Loucy (cell line): ENCODE data around the gene RTP3.

Experiments used
- H2AFZ ChIP-seq: fragments of 200-600 bp; sonication (generic); 2 replicates; pipeline ENCODE4 v1.6.0; 2016; ENCODE audit warnings: antibody characterized with exemption, mild to moderate bottlenecking, low read length, moderate library complexity
- H3F3A ChIP-seq: fragments of 200-600 bp; 2 replicates; pipeline ENCODE4 v1.6.0; 2016; ENCODE audit warnings: antibody characterized with exemption, low read depth, mild to moderate bottlenecking
- H3K27me3 ChIP-seq: fragments of 200-600 bp; sonication (generic); 2 replicates; pipeline ENCODE4 v1.6.1; 2014; ENCODE audit warnings: low read length, mild to moderate bottlenecking; ENCODE audit not compliant: insufficient read depth, poor library complexity, severe bottlenecking
- H3K36me3 ChIP-seq: fragments of 200-600 bp; sonication (generic); 2 replicates; pipeline ENCODE4 v1.6.1; 2016; ENCODE audit warnings: low read length; ENCODE audit not compliant: insufficient read depth
- H3K4me1 ChIP-seq: fragments of 200-600 bp; sonication (generic); 2 replicates; pipeline ENCODE4 v1.5.1; 2014; ENCODE audit warnings: low read length, mild to moderate bottlenecking; ENCODE audit not compliant: insufficient read depth, poor library complexity, severe bottlenecking
- H3K4me2 ChIP-seq: fragments of 200-600 bp; sonication (generic); 2 replicates; pipeline ENCODE4 v1.6.0; 2014; ENCODE audit warnings: antibody characterized with exemption, low read length, low read depth, mild to moderate bottlenecking; ENCODE audit not compliant: poor library complexity, severe bottlenecking
- H3K4me3 ChIP-seq: fragments of 200-600 bp; sonication (generic); 2 replicates; pipeline ENCODE4 v1.5.1; 2014; ENCODE audit warnings: low read length, mild to moderate bottlenecking, mixed read lengths; ENCODE audit not compliant: poor library complexity, severe bottlenecking
- H3K79me2 ChIP-seq: fragments of 200-600 bp; sonication (generic); 2 replicates; pipeline ENCODE4 v1.6.1; 2014; ENCODE audit warnings: low read length; ENCODE audit not compliant: insufficient read depth
- H3K9ac ChIP-seq: fragments of 200-600 bp; sonication (generic); 2 replicates; pipeline ENCODE4 v1.6.0; 2014; ENCODE audit warnings: mild to moderate bottlenecking, low read depth, low read length, moderate library complexity; ENCODE audit not compliant: poor library complexity, severe bottlenecking
- H3K9me2 ChIP-seq: fragments of 200-600 bp; sonication (generic); replicated peaks from 2 replicates; pipeline ENCODE4 v1.6.1; 2016; ENCODE audit warnings: low read depth, low read length, mixed read lengths
- H3K9me3 ChIP-seq: fragments of 200-600 bp; sonication (generic); 2 replicates; pipeline ENCODE4 v1.6.1; 2014; ENCODE audit warnings: mild to moderate bottlenecking, antibody characterized with exemption, low read length, low read depth; ENCODE audit not compliant: insufficient read depth
- H4K20me1 ChIP-seq: fragments of 200-600 bp; sonication (generic); 2 replicates; pipeline ENCODE4 v1.6.0; 2014; ENCODE audit warnings: antibody characterized with exemption, low read length, mild to moderate bottlenecking; ENCODE audit not compliant: insufficient read depth, poor library complexity, severe bottlenecking
- CTCF ChIP-seq: fragments of 200-600 bp; sonication (generic); conservative IDR thresholded peaks from 2 replicates; pipeline ENCODE4 v1.5.1; 2014; ENCODE audit warnings: mild to moderate bottlenecking, antibody characterized with exemption, low read length
- EZH2phosphoT487 ChIP-seq: fragments of 200-600 bp; IDR thresholded peaks from 2 replicates; pipeline ENCODE4 v1.6.1; 2018; ENCODE audit warnings: antibody characterized with exemption, mild to moderate bottlenecking, moderate library complexity, borderline replicate concordance

RTP3 gene

DNA sequence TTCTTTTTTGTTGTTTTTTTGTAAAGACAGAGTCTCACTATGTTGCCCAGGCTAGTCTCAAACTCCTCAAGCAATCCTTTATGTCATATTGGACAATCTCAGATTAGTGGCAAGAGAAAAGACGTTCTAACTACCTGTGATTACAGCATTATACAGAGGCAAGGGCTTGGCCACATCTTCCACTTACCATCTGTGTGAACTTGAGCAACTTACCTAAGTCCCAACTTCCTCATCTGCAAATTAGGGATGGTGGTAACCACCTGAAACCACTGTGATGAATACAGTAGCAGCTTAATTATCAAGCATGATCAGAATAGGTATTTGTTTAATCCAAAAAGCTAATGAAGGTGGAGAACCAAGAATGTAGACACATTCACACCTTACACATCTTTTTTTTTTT, 52.2 kb downstream of the RTP3 start:
- no peaks in the 10 kb centered on the region for H3K36me3 ChIP-seq
- no peak overlapping the region for H3K9ac ChIP-seq
- H3K9me2 ChIP-seq: no peaks in the 10 kb centered on the region
- no peaks in the 10 kb centered on the region for H3K79me2 ChIP-seq
- no peaks in the 10 kb centered on the region for H3K27me3 ChIP-seq
- H3K4me1 ChIP-seq: peaks cover 29% of the 10 kb centered on the region
- TF ChIP-seq CTCF (no peak), EZH2phosphoT487 (no peak)
- H3K4me3 ChIP-seq: no peak overlapping the region
- H3F3A ChIP-seq: no peaks in the 10 kb centered on the region
- no peak overlapping the region for H2AFZ ChIP-seq
- no peaks in the 10 kb centered on the region for H3K9me3 ChIP-seq
- no peak overlapping the region for H3K4me2 ChIP-seq
- no peaks in the 10 kb centered on the region for H4K20me1 ChIP-seq
